ES-I3 (cell line): ENCODE results near the gene PAFAH1B2.
A peak's percentile ranks its signal among the peaks of the same experiment; 100 is the strongest.
"Not testable (repeated sequence)": the region's sequence is repeated elsewhere in the genome, so short reads cannot be mapped to it uniquely, and the experiment has no call there.

Experiments
- H3K36me3 ChIP-seq: 2 replicates; pipeline ENCODE4 v1.6.1; 2013; ENCODE audit warnings: mild to moderate bottlenecking, low read length, control low read depth, moderate library complexity; ENCODE audit not compliant: insufficient read depth
- H3K4me1 ChIP-seq: 2 replicates; pipeline ENCODE4 v1.6.1; 2013; ENCODE audit warnings: mild to moderate bottlenecking, control low read depth, low read length; ENCODE audit not compliant: insufficient read depth
- H3K9ac ChIP-seq: 2 replicates; pipeline ENCODE4 v1.6.1; 2013; ENCODE audit warnings: low read depth, mild to moderate bottlenecking, low read length, moderate library complexity
- H3K9me3 ChIP-seq: 2 replicates; pipeline ENCODE4 v1.6.1; 2013; ENCODE audit warnings: mild to moderate bottlenecking, low read length, moderate library complexity; ENCODE audit not compliant: control insufficient read depth, insufficient read depth

Gene PAFAH1B2

GRCh38 chr11:117175104-117175503 lies 31.0 kb downstream of the PAFAH1B2 start:
- Histone ChIP-seq H3K4me1 (peaks cover 24% of the 10 kb centered on the region), H3K9me3 (no peaks in the 10 kb centered on the region), H3K9ac (no peak overlapping the region)

DNA sequence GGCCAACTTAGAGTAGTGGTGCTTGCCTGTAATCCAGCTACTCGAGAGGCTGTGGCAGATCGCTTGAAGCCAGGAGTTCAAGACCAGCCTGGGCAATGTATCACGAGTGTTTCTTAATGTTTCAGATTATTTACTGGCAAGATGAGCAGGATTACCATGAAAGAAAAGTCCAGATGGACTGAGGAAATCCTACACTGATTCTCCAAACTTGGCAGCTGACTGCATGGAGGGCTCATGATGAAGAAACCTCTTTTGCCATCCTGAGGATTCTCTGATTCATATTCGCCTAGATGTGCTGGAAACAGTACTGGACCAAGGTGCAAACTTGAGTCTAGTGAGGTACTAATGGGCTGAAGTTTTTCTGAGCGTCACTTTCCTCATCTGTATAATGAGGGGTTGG lies 31.7 kb downstream of the PAFAH1B2 start:
- H3K9me3 ChIP-seq, result no peaks in the 10 kb centered on the region
- peaks cover 27% of the 10 kb centered on the region for H3K4me1 ChIP-seq
- H3K9ac ChIP-seq, result no peak overlapping the region
- H3K36me3 ChIP-seq, result peaks cover 6% of the 10 kb centered on the region; the same call in 1 of the 2 replicates

More at GRCh38 chr11:117175104-117175503, 31.0 kb downstream of the PAFAH1B2 start:
- peaks cover 6% of the 10 kb centered on the region; the same call in 1 of the 2 replicates for H3K36me3 ChIP-seq

DNA sequence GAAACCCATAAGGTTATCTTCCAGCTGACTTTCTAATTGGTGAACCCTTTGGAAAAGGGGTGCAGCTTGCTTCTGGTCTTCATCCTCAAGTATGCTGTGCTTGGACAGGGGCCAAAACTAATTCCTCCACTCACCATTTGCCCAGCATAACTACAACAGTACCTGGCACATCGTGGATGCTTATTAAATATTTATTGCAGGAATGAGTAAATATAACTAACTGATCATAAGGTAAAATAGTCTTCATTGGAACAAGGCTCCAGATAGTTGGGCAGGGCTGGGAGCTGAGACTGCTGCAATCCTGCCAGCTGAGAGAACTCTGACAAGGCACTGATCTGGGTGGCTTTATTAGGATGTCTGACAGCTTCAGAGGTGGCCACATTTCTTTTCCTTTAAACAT lies 32.1 kb downstream of the PAFAH1B2 start:
- no peak overlapping the region for H3K9ac ChIP-seq
- no peaks in the 10 kb centered on the region for H3K9me3 ChIP-seq
- H3K4me1 ChIP-seq, result peaks cover 27% of the 10 kb centered on the region
- H3K36me3 ChIP-seq, result peaks cover 6% of the 10 kb centered on the region; the same call in 1 of the 2 replicates

- H3K4me1 ChIP-seq, result peaks cover 16% of the 10 kb centered on the region
- no peaks in the 10 kb centered on the region for H3K9me3 ChIP-seq
- peaks cover 10% of the 10 kb centered on the region; the same call in 1 of the 2 replicates for H3K36me3 ChIP-seq
- H3K9ac ChIP-seq, result peak overlapping the region; percentile 52
Observed at GRCh38 chr11:117177534-117178209, 33.6 kb downstream of the PAFAH1B2 start.

DNA sequence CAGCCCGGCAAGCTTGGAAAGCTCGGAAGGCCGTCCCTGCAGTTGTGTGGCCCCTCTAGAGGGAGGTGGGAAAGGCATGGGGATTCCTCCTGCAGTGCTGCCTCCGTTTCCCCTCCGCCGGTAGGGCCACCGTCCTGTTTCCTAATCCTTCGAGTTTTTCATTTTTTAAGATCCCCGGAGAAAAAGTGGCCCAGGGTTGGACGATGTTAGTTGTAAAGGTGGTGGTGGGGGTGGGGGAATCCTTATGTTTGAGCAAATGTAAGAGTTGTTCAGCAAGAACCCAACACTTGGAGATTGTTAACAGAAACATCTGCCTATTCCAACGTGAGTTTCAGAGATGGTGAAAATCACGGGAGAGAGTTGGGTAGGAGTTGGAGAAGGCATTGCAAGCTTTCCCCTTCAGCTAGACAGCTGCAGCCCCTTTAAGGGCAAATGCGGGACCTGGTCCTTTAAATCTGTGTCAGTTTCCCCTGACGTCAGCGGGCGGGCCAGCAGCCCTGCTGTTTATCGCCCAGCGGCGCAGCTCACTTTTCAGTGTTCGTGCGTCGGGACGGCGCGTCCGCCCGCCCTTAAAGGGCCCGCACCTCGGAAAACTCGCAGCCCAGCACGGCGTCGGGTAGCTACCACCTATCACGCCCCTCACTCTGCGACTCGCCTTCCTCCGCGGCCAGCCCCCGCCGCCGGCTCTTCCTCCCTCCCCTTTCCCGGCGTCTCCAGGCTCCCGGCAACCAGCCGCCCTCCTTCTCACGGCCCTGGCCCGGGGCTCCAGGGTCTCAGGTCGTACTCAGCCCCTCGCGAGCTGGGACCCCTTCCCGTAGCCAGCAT lies 34.3 kb downstream of the PAFAH1B2 start, which contains the start of gene SIDT2:
TSS of gene SIDT2 (plus strand) at position 534 of the 825 bp plus-strand sequence. CDS start 521 bp downstream, outside the sequence.
- Histone ChIP-seq H3K4me1 (peaks cover 9% of the 10 kb centered on the region), H3K36me3 (peaks cover 7% of the 10 kb centered on the region; the same call in 1 of the 2 replicates), H3K9ac (peak within 1 kb of the TSS; percentile 64), H3K9me3 (no peaks in the 10 kb centered on the region)

DNA sequence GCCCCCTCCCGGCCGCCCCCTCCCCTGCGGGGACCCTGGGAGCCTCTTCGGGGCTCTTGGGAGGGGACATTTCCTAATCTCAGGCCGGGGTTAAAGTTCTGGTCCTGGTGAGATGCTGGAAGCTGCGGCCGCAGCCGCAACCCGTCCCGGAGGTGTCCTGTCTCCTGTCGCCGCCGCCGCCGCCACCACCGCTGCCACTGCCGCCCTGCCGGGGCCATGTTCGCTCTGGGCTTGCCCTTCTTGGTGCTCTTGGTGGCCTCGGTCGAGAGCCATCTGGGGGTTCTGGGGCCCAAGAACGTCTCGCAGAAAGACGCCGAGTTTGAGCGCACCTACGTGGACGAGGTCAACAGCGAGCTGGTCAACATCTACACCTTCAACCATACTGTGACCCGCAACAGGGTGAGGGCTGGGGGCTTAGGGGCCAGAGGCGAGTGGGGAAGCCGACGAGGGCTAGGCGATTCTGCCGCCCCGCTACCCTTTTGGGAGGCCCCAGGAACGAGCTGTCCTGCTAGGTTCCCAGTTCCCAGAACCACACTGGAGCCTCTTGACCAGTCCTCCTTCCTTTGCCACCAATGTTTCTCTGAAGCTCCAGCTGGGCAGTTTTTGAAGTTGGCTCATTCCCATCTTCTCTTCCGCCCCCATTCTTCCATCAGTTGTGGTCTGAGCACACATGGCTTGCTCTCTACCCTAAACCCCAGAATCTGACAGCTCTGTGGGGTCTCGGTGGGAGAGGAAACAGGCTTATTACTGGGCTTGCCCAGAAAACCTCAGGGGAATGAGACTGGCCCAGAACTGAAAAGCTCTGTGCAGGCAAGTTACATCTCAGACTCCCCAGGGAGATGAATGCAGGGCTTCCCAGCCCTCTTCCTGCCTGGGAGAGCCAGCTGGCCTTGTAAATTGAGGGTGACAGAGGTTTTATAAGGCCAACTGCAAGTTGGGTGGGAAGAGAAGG lies 35.2 kb downstream of the PAFAH1B2 start:
- Histone ChIP-seq H3K9me3 (no peaks in the 10 kb centered on the region), H3K36me3 (peaks cover 7% of the 10 kb centered on the region; the same call in 1 of the 2 replicates), H3K4me1 (peaks cover 9% of the 10 kb centered on the region), H3K9ac (peak overlapping the region; percentile 64)

DNA sequence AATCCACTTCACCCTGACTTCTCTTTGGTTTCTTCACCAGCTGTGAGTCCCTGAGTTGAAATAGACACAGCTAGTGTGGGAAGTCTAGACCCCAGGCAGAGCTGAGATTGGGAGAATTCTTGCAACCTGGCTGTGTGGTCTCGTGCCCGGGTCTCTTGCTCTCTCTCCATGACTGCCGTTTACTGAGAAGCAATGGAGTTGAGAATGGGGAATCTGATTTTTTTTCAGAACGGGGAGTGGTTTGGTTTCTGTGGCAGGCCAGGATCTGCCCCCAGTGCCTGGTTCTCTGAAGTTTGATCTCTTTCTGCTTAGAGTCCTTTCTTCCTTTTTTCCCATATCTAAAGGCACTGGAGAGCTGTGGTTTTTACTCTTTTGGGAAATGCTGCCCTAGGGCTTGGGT lies 35.9 kb downstream of the PAFAH1B2 start:
- H3K4me1 ChIP-seq, result peaks cover 9% of the 10 kb centered on the region
- H3K36me3 ChIP-seq, result peaks cover 7% of the 10 kb centered on the region; the same call in 1 of the 2 replicates
- no peaks in the 10 kb centered on the region for H3K9me3 ChIP-seq
- peak overlapping the region; percentile 64; the same call in 1 of the 2 replicates for H3K9ac ChIP-seq

DNA sequence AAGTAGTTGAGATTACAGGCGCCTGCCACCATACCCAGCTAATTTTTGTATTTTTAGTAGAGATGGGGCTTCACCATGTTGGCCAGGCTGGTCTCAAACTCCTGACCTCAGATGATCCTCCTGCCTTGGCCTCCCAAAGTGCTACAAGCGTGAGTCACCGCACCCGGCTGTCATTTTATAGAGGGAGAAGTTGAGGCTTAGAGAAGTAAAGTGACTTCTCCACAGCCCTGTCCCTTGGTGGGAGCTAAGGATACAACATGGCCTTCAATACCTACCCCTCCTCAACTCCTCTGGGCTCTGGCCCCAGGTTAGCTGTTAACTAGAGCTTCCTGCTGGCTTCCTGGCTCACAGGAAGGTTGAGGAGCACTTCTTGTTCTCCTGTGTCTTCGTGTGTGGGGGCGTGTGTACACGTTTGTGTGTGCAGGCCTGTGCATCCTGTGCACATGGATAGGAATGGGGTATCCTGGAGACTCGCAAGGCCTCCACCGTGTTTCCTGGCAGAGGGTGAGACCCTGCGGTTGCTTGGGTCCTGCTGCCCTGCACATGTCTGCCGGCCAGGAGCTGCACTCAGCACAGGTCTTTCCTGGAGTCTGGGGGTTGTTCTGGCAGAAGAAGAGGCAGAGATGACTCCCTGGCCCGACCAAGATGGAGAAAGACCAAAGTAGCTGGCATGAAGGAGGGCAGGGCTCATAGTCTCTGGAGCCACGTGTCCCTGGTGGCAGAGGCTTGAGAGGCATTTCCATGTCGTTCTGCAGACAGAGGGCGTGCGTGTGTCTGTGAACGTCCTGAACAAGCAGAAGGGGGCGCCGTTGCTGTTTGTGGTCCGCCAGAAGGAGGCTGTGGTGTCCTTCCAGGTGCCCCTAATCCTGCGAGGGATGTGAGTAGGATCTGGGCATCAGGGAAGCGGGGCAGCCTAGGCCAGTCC lies 36.8 kb downstream of the PAFAH1B2 start:
- Histone ChIP-seq H3K36me3 (peaks cover 10% of the 10 kb centered on the region; the same call in 1 of the 2 replicates), H3K9me3 (no peaks in the 10 kb centered on the region), H3K4me1 (peaks cover 9% of the 10 kb centered on the region), H3K9ac (no peak overlapping the region)

GRCh38 chr11:117181586-117182550 lies 37.8 kb downstream of the PAFAH1B2 start:
- Histone ChIP-seq H3K36me3 (peaks cover 8% of the 10 kb centered on the region; the same call in 1 of the 2 replicates), H3K9me3 (no peaks in the 10 kb centered on the region), H3K9ac (no peak overlapping the region), H3K4me1 (peaks cover 9% of the 10 kb centered on the region)

DNA sequence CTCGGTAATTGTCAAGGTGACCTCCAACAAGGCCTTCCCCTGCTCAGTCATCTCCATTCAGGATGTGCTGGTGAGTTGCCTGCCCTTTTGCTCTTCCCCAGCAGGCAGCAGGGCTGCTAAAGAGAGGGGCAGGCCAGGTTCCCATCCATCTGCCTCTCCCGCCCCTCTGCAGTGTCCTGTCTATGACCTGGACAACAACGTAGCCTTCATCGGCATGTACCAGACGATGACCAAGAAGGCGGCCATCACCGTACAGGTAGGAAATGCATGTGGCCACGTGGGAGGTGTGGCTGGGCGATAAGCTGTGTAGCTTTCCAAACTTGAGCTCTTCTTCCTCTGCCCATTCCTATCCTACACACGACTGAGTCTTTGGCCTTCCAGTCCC lies 38.5 kb downstream of the PAFAH1B2 start:
- Histone ChIP-seq H3K4me1 (peaks cover 9% of the 10 kb centered on the region), H3K9ac (no peak overlapping the region), H3K36me3 (peaks cover 8% of the 10 kb centered on the region; the same call in 1 of the 2 replicates), H3K9me3 (no peaks in the 10 kb centered on the region)

DNA sequence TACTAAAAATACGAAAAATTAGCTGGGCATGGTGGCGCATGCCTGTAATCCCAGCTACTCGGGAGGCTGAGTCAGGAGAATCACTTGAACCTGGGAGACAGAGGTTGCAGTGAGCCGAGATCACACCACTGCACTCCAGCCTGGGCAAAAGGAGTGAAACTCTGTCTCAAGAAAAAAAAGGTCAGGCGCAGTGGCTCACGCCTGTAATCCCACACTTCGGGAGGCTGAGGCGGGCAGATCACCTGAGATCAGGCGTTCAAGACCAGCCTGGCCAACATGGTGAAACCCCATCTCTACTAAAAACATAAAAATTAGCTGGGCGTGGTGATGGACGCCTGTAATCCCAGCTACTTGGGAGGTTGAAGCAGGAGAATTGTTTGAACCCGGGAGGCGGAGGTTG lies 39.1 kb downstream of the PAFAH1B2 start:
- H3K36me3 ChIP-seq, H3K9me3 ChIP-seq, H3K9ac ChIP-seq, H3K4me1 ChIP-seq: not testable (repeated sequence)

GRCh38 chr11:117183724-117184349 lies 39.8 kb downstream of the PAFAH1B2 start:
- Histone ChIP-seq H3K4me1 (peaks cover 9% of the 10 kb centered on the region), H3K9me3 (no peaks in the 10 kb centered on the region), H3K36me3 (peaks cover 8% of the 10 kb centered on the region; the same call in 1 of the 2 replicates), H3K9ac (no peak overlapping the region)
